GM12891 (cell line): Measurements from ENCODE around the gene ZER1.
"Not testable (repeated sequence)": the region's sequence is repeated elsewhere in the genome, so short reads cannot be mapped to it uniquely, and the experiment has no call there.

Experiments
- DNase-seq: peaks from one replicate; pipeline ENCODE4 v3.0.0; 2011; ENCODE audit warnings: low spot score; ENCODE audit not compliant: insufficient read length
- FAIRE-seq: peaks from 2 replicates; lab custom pipeline; 2011; peaks lifted over from hg19 to GRCh38; lab: Jason Lieb, UNC
- PAX5 ChIP-seq: IDR thresholded peaks from 2 replicates; pipeline ENCODE4 v1.6.1; 2011; ENCODE audit warnings: low read length, moderate library complexity, mild to moderate bottlenecking; ENCODE audit not compliant: insufficient read depth, severe bottlenecking
- POLR2A ChIP-seq: IDR thresholded peaks from 2 replicates; pipeline ENCODE4 v1.6.1; 2011; ENCODE audit warnings: low read depth, low read length, control low read depth
- POLR2AphosphoS5 ChIP-seq: IDR thresholded peaks from 2 replicates; pipeline ENCODE4 v1.6.1; 2011; ENCODE audit warnings: low read depth, low read length, control low read depth
- POU2F2 ChIP-seq: IDR thresholded peaks from 2 replicates; pipeline ENCODE4 v1.6.1; 2011; ENCODE audit warnings: low read depth, mild to moderate bottlenecking, control low read depth, low read length, moderate library complexity
- SPI1 ChIP-seq: IDR thresholded peaks from 2 replicates; pipeline ENCODE4 v1.6.1; 2011; ENCODE audit warnings: low read depth, low read length, control low read depth
- TAF1 ChIP-seq: IDR thresholded peaks from 2 replicates; pipeline ENCODE4 v1.6.1; 2011; ENCODE audit warnings: low read depth, low read length, control low read depth

The ZER1 gene

GRCh38 chr9:128706671-128707381 is 64.9 kb downstream of the ZER1 start:
- DNase-seq (no peak), FAIRE-seq (no peak)
- TF ChIP-seq TAF1 = no peak
- no peak for TF ChIP-seq POU2F2
- TF ChIP-seq SPI1 = no peak
- TF ChIP-seq PAX5 = no peak
- no peak for TF ChIP-seq POLR2A
- TF ChIP-seq POLR2AphosphoS5 = no peak

DNA sequence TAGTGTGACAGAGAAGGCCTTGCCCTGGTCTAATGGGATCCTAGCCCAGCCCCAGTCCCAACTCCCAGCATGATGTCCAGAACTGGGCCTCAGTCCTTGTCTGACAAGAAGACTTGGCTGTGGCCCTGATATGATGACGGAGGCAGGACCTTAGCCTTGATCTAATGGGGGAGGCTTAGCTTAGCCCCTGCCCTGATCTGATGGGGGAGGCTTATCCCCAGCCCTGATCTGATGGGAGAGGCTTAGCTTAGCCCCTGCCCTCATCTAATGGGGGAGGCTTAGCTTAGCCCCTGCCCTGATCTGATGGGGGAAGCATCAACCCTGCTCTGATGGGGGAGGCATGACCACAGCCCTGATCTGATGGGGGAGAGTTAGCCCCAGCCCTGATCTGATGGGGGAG is 65.7 kb downstream of the ZER1 start:
- FAIRE-seq = no peak
- DNase-seq = no peak
- TF ChIP-seq SPI1 (no peak), POLR2A (no peak), PAX5 (no peak), TAF1 (no peak), POU2F2 (no peak), POLR2AphosphoS5 (no peak)

DNA sequence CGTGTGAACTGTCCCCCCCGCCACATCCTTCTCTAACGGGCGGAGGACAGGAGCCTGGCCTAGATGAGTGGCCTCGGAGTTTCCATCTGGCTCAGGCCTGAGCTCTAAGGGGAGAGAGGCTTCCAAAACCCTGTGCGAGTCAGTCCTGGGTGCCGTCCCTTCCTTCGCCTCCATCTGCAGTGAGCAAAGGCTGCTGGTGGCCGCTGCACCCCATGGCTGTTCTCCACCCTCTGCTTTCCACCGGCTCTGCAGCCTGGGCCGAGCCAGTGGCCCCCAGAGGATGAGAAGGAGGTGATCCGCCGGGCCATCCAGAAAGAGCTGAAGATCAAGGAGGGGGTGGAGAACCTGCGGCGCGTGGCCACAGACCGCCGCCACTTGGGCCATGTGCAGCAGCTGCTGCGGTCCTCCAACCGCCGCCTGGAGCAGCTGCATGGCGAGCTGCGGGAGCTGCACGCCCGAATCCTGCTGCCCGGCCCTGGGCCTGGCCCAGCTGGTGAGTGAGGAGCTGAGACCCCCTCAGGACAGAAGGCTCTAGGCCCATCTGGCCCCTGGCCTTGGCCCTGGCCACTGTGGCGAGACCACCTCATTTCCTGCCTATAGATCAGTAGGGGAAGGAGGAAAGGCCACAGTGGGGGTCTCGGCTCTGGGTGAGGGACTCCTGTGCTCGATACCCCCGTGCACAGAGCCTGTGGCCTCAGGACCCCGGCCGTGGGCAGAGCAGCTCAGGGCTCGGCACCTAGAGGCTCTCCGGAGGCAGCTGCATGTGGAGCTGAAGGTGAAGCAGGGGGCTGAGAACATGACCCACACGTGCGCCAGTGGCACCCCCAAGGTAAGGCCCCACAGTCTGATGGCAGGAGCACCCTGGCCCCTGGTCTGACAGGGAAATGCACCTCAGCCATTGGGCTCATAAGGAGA is 66.4 kb downstream of the ZER1 start:
- no peak for TF ChIP-seq POLR2A
- no peak for DNase-seq
- FAIRE-seq = no peak

- TF ChIP-seq POLR2AphosphoS5 (no peak), POLR2A (no peak), PAX5 (no peak), SPI1 (no peak), TAF1 (no peak), POU2F2 (no peak)
- DNase-seq (no peak), FAIRE-seq (no peak)
These were observed 67.4 kb downstream of the ZER1 start for GRCh38 chr9:128704356-128704670.

GRCh38 chr9:128703616-128704355 is 67.9 kb downstream of the ZER1 start:
- FAIRE-seq (no peak), DNase-seq (peak; percentile 13)
- TF ChIP-seq POLR2AphosphoS5 (no peak), POLR2A (no peak), TAF1 (no peak), SPI1 (no peak), PAX5 (no peak), POU2F2 (no peak)

DNA sequence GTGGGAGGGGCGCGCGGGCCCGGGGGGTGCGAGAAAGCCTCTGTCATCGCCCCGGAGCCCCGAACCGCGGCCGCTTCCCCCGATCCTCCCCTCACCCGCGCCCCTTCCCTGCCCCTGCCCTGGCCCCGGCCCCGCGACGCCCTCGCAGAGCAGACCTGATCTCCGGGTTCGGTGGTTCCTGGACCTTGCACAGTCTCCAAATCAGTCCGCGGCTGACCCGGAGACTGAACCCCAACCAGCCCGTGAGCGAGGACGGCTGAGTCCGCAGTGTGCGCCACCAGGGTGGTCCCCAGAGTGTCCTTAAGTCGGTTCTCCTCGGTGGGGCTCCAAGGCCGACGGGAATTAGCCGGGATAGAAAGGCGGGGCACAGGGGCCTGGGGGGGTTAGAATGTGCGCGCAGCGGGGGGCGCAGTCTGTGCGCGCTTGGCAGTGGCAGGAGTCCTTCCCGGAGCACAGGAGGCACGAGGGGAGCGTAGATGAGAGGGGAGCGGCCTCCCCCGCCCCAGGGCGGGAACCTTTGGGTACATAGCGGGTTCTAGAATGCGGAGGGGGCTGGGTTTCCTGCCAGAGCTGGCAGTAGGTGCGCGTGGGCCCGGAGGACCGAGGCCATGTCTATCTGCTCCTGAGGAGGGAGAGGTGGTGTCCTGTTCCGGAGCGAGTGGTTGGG is 68.6 kb downstream of the ZER1 start:
- peak; percentile 64 for DNase-seq
- no peak for FAIRE-seq
- TF ChIP-seq PAX5 (no peak), TAF1 (no peak), POLR2AphosphoS5 (no peak), SPI1 (no peak), POLR2A (no peak), POU2F2 (no peak)

DNA sequence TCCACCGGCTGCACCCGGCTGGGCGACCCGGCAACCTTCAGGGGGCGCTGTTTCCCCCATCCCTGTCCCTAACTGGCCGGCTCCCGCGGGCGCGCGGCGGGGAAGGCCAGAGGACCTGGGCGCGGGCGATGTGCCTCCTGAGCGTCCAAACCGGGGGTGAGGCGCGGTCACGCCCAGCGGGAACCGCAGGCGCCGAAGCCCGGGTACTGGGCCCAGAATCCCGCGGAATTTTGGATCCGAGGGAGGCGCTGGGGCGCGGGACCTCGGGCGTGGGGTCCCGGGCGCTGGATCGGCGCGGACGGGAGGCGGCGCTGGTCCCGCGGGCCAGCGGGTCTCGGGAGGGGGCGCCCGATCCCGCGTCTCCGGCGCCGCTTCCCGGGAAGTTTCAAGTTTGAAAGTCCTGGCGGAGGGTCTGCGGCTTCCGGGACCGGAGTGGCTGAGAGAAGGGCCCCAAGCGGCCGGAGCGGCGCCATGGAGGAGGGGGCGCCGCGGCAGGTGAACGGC is 69.2 kb downstream of the ZER1 start, which contains the start of gene PKN3:
Gene PKN3, plus strand, starts transcription at position 59 of the 504 bp plus-strand sequence. Its CDS starts 413 bp downstream, at position 472.
- FAIRE-seq (peak; percentile 84), DNase-seq (peak; percentile 98)
- TF ChIP-seq POU2F2 = 0 out of 2 replicates have a peak, but pooled peaks have one; percentile 10
- no peak for TF ChIP-seq PAX5

DNA sequence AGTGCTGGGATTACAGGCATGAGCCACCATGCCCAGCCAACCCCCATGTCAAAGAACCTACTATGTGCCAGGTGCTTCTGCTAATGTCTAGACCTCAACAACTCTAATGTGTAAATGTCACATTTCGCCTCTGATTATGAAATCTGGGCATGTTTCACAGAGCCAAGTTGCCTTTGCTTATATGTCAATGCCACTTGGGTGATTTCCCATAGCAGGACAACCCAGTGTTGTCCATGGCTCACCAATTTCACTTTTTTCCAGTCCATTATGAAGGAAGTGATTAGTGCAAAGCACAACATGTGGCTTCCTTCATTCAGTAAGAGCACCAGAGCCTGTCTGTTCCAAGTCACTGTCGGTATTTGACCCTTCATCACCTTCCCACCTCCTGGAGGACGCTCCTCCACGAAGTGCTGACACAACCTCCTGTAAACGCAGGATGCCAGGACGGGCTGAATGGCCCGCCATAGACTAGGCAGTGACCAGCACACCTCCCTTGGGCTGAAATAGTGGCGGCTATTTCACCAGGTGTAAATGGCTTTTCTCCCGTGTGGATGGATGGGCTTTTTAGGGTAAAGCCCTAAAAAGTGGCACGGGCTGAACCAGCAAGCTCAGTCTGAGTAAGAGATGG is 70.4 kb downstream of the ZER1 start:
- no peak for FAIRE-seq
- DNase-seq = no peak
- no peak for TF ChIP-seq POLR2AphosphoS5
- TF ChIP-seq POU2F2 = no peak
- no peak for TF ChIP-seq TAF1
- TF ChIP-seq SPI1 = no peak
- no peak for TF ChIP-seq PAX5
- TF ChIP-seq POLR2A = no peak

DNA sequence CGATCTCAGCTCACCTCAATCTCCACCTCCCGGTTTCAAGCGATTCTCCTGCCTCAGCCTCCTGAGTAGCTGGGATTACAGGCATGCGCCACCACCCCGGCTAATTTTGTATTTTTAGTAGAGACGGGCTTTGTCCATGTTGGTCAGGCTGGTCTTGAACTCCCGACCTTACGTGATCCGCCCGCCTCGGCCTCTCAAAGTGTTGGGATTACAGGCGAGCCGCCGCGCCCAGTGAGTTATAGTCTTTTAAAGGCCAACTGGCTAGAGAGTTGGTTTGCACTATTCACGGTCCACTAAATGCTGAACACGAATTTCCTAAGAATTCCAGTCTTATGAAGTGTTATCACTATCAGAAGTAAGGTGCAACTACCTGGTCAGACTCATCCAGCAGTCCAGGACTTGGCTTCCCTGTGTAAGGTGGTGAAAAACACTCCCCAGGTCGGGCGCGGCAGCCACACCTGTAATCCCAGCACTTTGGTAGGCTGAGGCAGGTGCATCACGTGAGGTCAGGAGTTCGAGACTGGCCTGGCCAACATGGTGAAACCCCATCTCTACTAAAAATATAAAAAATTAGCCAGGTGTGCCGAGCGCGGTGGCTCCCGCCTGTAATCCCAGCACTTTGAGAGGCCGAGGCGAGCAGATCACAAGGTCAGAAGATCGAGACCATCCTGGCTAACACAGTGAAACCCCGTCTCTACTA is 72.5 kb downstream of the ZER1 start:
- DNase-seq, FAIRE-seq: not testable (repeated sequence)
